Measurements from ENCODE around the gene ZNF76.

DNA sequence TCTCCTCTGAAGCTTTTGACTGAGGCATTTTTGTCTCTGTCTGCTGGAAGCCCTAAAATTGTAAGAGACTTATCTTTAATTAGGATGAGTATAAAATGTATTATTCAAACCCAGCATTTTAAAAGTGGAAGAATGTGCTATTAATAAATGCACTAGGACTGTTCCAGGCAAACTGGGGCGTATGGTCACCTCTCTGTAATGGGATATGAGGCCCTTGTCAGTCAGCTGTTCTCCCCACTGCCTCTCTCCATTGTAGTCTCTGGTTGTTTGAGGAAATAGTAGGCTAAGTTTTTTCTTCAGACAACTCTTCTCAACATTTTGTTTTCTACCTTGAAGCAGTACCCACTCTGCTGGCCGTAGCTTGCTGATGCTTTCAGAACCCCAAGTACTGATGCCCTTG is 23.8 kb downstream of the ZNF76 start:
- TF ChIP-seq POLR2AphosphoS5 (IDR thresholded peaks at IDR 0.05; ENCODE audit: low read depth, low read length), result no peak
- TF ChIP-seq POLR2A (IDR thresholded peaks at IDR 0.05; ENCODE audit: low read depth, low read length), result no peak

Measured in GM12891 (cell line).